Measurements from ENCODE around the gene PBX4. TPM values are rescaled to one million over a fixed set of nuclear protein-coding genes. Genes with fewer than 3 reads are reported as not detected.

PBX4 gene
- total RNA-seq, 4 donors from 2014 or later: 22.5 to 62.4 (median 38.4) TPM

- TF ChIP-seq POLR2A (IDR thresholded peaks at IDR 0.05) (no peak), CTCF (IDR thresholded peaks at IDR 0.05) (no peak)
- intact Hi-C loops (cut with DNase I): no loop called here
- DNase-seq: peak; percentile 55 to 72
- H3K4me3 ChIP-seq (replicated peaks in 1 of 3): peak overlapping the region in 1 of 3 donors; percentile 19
- no peak overlapping the region for H3K27ac ChIP-seq
- no peaks in the 10 kb centered on the region for H3K36me3 ChIP-seq
- no peaks in the 10 kb centered on the region for H3K9me3 ChIP-seq
- H3K27me3 ChIP-seq: no peaks in the 10 kb centered on the region
- peaks cover 25 to 26% of the 10 kb centered on the region in 2 donors for H3K4me1 ChIP-seq
- 2 to 28% methylated on average over 9 to 11 of the region's 74 CpGs for WGBS, 2 donors
These were observed 78.3 kb downstream of the PBX4 start for GRCh38 chr19:19540064-19540714.

DNA sequence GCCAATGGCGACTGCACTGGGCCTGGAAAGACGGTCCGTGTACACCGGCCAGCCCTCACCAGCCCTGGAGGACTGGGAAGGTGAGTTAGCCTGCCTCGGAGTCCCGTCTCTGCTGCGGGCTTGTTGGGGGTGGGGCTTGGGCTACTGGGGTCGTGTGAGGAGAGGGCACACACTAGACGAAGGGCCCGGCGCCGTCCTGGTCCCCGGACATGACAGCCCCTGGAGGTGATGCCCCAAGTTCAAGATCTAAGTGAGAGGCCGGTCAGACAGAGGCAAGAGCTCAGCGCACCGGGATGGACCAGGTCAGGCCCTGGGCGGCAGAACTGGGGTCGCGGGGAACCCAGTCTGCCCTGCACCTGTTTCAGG is 78.8 kb downstream of the PBX4 start:
- Histone ChIP-seq H3K27me3 (no peaks in the 10 kb centered on the region), H3K9me3 (no peaks in the 10 kb centered on the region), H3K36me3 (no peaks in the 10 kb centered on the region), H3K4me3 (replicated peaks in 1 of 3) (no peak overlapping the region), H3K4me1 (peaks cover 25 to 26% of the 10 kb centered on the region in 2 donors), H3K27ac (no peak overlapping the region)
- WGBS, 2 donors: 42 to 50% methylated on average over 10 to 15 of the region's 19 CpGs
- TF ChIP-seq CTCF (IDR thresholded peaks at IDR 0.05) (no peak), POLR2A (IDR thresholded peaks at IDR 0.05) (no peak)
- no peak for DNase-seq
- intact Hi-C loops (cut with DNase I): no loop called here

DNA sequence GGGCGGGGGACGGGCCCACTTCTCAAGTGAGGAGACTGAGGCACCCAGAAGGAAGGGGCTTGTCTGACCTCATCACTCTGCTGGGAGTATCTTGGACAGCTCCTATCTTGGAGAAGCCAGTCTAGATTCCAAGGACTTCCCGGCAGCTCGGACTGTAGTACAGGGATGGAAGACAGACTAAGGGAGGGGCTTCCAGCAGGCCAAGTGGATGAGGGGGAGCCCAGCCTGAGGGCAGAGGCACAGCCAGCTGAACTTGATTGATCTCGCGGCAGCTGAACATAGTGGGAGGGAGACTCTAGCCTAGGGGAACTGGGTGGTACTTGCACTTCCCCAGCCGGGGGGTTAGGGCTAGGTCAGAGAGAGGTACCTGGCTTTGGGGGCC is 79.7 kb downstream of the PBX4 start:
- DNase-seq: no peak
- intact Hi-C loops (cut with DNase I): no loop called here
- Histone ChIP-seq H3K4me3 (replicated peaks in 1 of 3) (peak overlapping the region in 1 of 3 donors; percentile 34), H3K9me3 (no peaks in the 10 kb centered on the region), H3K36me3 (no peaks in the 10 kb centered on the region), H3K27me3 (no peaks in the 10 kb centered on the region), H3K27ac (no peak overlapping the region), H3K4me1 (peaks cover 25 to 26% of the 10 kb centered on the region in 2 donors)
- TF ChIP-seq CTCF (IDR thresholded peaks at IDR 0.05): no peak
- TF ChIP-seq POLR2A (IDR thresholded peaks at IDR 0.05): no peak
- 37 to 43% methylated on average over 7 of the region's 7 CpGs for WGBS, 2 donors

DNA sequence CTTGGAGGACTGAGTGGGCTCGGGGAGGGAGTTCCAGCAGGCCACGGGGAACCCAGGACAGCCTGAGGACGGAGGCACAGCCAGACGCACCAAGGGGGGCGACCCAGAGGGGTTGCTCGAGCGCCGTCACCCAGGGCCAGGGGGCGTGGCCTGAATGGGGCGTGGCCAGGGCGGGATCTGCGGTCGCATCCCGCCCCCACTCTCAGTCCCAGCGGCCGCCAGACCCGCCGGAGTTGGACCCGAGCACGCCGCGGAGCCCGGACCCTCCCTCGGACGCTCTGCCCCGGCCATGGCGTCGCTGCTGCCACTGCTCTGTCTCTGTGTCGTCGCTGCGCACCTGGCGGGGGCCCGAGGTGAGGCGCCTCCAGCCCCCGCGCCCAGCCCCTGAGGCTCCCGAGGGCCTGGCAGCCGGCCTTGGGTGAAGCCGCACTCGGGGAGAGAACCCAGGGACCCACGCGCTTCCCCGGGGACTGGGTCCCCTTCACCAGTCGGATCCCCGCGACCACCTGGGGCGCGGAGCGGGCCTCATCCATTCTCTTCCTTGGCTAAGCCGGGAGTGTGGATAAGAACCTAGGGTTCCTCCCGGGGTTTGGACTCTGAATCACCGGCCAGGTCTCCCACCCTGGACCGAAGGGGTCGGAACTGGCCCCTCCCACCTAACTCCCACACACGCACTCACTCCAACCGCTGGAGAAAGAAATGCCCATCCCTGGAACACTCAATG is 80.3 kb downstream of the PBX4 start, which contains the start of gene CILP2:
Gene CILP2, plus strand, starts transcription at position 205 of the 724 bp plus-strand sequence. Its CDS starts 85 bp downstream, at position 290.
- Histone ChIP-seq H3K36me3 (no peaks in the 10 kb centered on the region), H3K4me1 (peaks cover 25 to 26% of the 10 kb centered on the region in 2 donors), H3K4me3 (replicated peaks in 1 of 3) (peak within 1 kb of the TSS in 1 of 3 donors; percentile 34), H3K9me3 (no peaks in the 10 kb centered on the region), H3K27me3 (no peaks in the 10 kb centered on the region), H3K27ac (no peak within 1 kb of the TSS)
- no peak for TF ChIP-seq CTCF (IDR thresholded peaks at IDR 0.05)
- TF ChIP-seq POLR2A (IDR thresholded peaks at IDR 0.05): peak in 1 of 2 donors; percentile 28
- peak; percentile 66 to 69 for DNase-seq
- intact Hi-C loops (cut with DNase I): no loop called here
- 0 to 8% methylated on average over 5 to 11 of the region's 56 CpGs for WGBS, 2 donors
